ENCODE results near the gene UAP1L1.

UAP1L1 gene

GRCh38 chr9:137057545-137057944 lies 19.8 kb upstream of the UAP1L1 start (continued):
- TF ChIP-seq ZNF791 (tag by site-specific recombination; IDR thresholded peaks at IDR 0.05) = no peak
- no peak for TF ChIP-seq GLI4 (tag by site-specific recombination; IDR thresholded peaks at IDR 0.05)
- no peak for TF ChIP-seq SCRT1 (tag by site-specific recombination; IDR thresholded peaks at IDR 0.05; ENCODE audit: borderline replicate concordance)
- no peak for TF ChIP-seq TCF7L2 (IDR thresholded peaks at IDR 0.05; ENCODE audit: borderline replicate concordance, low read depth, low read length)
- no peak for TF ChIP-seq ZBTB8A (tag by site-specific recombination; IDR thresholded peaks at IDR 0.05)
- no peak for TF ChIP-seq ZNF560 (tag by site-specific recombination; IDR thresholded peaks at IDR 0.05; ENCODE audit: borderline replicate concordance)
- TF ChIP-seq ZBTB21 (tag by site-specific recombination; IDR thresholded peaks at IDR 0.05) = no peak

GRCh38 chr9:137058521-137059234 lies 18.6 kb upstream of the UAP1L1 start:
- Histone ChIP-seq H3K4me1 (ENCODE audit: control insufficient read depth, insufficient read depth, low read length) (no peaks in the 10 kb centered on the region), H3K9me3 (ENCODE audit: control insufficient read depth, insufficient read depth, low read depth, low read length) (no peaks in the 10 kb centered on the region), H3K36me3 (ENCODE audit: control insufficient read depth in 2 of 2, insufficient read depth in 1 of 2, low read length in 2 of 2) (no peaks in the 10 kb centered on the region), H3K27ac (ENCODE audit: extremely low read depth, low read depth, low read length) (no peak overlapping the region), H3K4me3 (ENCODE audit: low read depth, low read length) (no peak overlapping the region)
- ChIA-PET CTCF (interaction anchor here (0.6 to 10.1 kb wide), 10 partner anchors 9 to 371 kb away, joined by 3 to 166 read pairs (median 4); partner anchors contain the start of genes NPDC1 and SAPCD2), POLR2A (interaction anchor here (0.9 to 1.8 kb wide), 4 partner anchors 9 to 182 kb away, joined by 3 to 5 read pairs (median 4); partner anchors contain the start of gene TUBB4B)
- TF ChIP-seq ZNF510 (tag by site-specific recombination; IDR thresholded peaks at IDR 0.05; ENCODE audit: insufficient replicate concordance) (no peak), ZNF518A (tag by site-specific recombination; conservative IDR thresholded peaks at IDR 0.05; ENCODE audit: low read depth) (no peak), SP3 (tag by site-specific recombination; IDR thresholded peaks at IDR 0.05) (no peak), SCRT1 (tag by site-specific recombination; IDR thresholded peaks at IDR 0.05; ENCODE audit: borderline replicate concordance) (peak; percentile 78; the same call in 1 of the 2 replicates), ZIC2 (tag by site-specific recombination; IDR thresholded peaks at IDR 0.05) (peak; percentile 90), ZNF423 (tag by site-specific recombination; IDR thresholded peaks at IDR 0.05) (0 out of 2 replicates have a peak, but pooled peaks have one; percentile 37), ZSCAN5A (tag by site-specific recombination; IDR thresholded peaks at IDR 0.05) (0 out of 2 replicates have a peak, but pooled peaks have one; percentile 23), ZSCAN23 (tag by site-specific recombination; IDR thresholded peaks at IDR 0.05) (no peak), ZNF664 (tag by site-specific recombination; IDR thresholded peaks at IDR 0.05) (no peak), SCRT2 (tag by site-specific recombination; IDR thresholded peaks at IDR 0.05) (peak; percentile 83), ZNF626 (tag by site-specific recombination; IDR thresholded peaks at IDR 0.05) (no peak), ZNF121 (tag by site-specific recombination; IDR thresholded peaks at IDR 0.05) (peak; percentile 95)
